Stimulated activated CD8-positive, alpha-beta memory T cell treated with anti-CD3 and anti-CD28 coated beads, Interleukin-12 subunit alpha, Interleukin-12 subunit beta, amount 100 ng/mL, for 24 hours (primary cell): ENCODE data around the gene SLC26A8.
"Not testable (repeated sequence)": the region's sequence is repeated elsewhere in the genome, so short reads cannot be mapped to it uniquely, and the experiment has no call there.

Experiments used
- DNase-seq: peaks from one replicate; pipeline ENCODE4 v3.0.0-alpha.2; 2020; ENCODE audit errors: extremely low read depth

SLC26A8 gene

GRCh38 chr6:36050947-36051710 lies 26.7 kb upstream of the SLC26A8 start:
- DNase-seq: no peak

- DNase-seq: no peak
Measured at GRCh38 chr6:36050305-36050704, 25.9 kb upstream of the SLC26A8 start.

GRCh38 chr6:36049582-36049981 lies 25.1 kb upstream of the SLC26A8 start:
- DNase-seq: no peak

- no peak for DNase-seq
Measured at GRCh38 chr6:36042618-36043260, 18.3 kb upstream of the SLC26A8 start.

DNA sequence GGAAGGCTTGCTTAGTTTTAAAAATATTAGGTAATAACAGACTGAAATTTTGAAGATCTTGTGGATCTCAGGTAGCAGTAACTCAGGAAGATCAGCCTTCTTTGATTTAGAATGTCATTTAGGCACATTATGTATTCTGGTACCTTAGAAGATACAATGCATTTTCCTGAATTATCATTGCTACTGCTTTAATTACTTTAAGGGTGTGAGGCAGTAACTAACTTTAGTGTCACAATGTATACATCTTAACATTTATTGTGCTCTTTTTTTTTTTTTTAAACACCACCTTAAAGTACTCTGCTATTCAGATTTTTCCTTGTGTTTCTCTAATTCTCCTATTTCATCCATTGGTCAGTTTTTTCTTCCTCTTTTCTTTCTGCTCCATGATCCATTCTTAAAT lies 16.5 kb upstream of the SLC26A8 start:
- DNase-seq: no peak

DNA sequence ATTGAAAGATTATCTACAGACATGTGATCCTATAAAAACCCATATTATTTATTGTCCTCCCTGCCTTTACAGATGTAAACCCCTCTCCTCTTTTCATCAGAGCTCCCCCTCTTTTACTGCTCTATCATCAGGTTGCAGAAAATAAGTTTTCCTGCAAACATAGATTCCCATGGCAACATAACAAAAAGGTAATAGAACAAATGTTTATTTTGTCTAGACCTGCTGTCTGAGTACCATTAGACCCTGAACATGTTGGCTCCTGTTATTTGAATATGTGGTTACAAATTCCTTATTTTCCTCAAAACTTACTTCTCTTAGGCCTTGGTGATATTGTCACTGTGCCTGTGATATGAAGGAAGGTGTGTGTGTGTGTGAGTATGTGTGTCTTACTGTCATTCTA lies 14.7 kb upstream of the SLC26A8 start:
- DNase-seq: no peak

GRCh38 chr6:36038120-36038876 lies 13.9 kb upstream of the SLC26A8 start:
- no peak for DNase-seq

DNA sequence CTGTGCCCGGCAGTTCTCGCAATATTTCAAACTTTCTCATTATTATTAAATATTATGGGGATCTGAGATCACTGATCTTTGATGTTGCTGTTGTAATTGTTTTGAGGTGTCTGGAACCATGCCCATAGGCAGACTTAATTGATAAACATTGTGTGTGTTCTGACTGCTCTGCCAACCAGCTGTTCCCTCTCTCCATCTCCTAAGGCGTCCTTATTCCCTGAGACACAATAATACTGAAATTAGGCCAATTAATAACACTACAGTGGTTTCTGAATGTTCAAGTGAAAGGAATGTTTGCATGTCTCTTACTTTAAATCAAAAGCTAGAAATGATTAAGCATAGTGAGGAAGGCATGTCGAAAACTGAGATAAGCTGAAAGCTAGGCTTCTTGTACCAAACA lies 10.8 kb upstream of the SLC26A8 start:
- no peak for DNase-seq

GRCh38 chr6:36034441-36034840 lies 10.0 kb upstream of the SLC26A8 start:
- no peak for DNase-seq

- DNase-seq: peak; percentile 20
Measured at GRCh38 chr6:36033935-36034334, 9.5 kb upstream of the SLC26A8 start.

- DNase-seq: not testable (repeated sequence)
Measured at GRCh38 chr6:36033144-36033543, 8.7 kb upstream of the SLC26A8 start.

DNA sequence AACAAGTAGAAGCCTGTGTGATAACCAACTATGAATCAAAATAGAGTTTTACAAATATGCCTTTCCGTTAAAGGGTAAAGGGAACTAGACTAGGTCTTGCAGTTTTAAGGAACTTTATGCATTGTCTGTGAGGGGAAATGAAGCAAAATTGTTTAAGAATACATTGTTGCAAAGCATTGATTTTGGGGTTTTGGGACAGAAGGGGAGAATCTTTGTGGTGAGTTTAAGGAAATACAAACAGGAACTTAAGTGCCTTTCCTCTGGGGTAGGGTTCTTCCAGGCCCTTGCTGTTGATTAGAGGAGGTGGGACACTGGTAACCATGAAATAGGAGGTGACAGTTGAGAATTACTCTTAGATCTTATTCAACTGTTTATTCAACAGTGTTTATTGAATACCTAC lies 7.8 kb upstream of the SLC26A8 start:
- DNase-seq: no peak

DNA sequence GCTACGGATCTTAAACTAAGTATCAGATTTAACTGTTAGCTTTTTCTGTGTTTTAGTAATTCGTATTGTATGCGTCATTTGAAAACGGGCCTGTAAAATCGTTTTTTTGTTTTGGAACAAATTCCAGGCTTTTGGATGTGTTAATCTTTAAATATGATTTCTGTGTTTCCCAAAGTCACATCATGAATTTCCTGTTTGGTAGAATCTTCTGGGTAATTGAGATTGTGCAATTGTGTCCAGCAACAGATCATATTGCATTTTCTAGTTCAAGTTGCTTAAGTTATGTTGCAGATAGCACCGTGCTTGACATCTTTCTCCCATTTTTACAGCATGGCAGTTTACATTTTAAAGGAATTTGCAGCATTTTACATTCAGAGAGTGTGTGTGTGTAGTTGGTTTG lies 5.0 kb upstream of the SLC26A8 start:
- no peak for DNase-seq

DNA sequence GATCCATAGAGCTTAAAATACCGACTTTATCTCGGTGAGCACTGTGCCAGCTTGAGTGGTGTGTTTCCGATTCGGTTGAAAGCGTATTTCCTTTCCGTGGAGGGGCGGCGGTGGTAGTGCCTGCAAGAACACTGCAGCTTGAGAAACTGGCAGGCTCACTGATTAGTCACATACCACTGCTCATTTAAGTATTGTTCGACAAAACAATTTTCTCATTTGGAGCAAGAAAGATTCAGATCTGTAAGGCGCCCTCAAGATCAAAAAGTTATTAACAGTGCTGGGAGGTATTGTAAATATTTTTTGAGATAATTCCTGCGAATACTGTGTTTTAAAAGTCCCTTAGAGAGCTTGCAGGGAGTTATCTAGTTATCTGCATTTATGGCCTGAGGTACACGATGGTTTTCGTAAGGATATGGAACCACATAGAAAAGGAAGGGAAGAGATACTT lies 4.5 kb upstream of the SLC26A8 start:
- peak; percentile 52 for DNase-seq

DNA sequence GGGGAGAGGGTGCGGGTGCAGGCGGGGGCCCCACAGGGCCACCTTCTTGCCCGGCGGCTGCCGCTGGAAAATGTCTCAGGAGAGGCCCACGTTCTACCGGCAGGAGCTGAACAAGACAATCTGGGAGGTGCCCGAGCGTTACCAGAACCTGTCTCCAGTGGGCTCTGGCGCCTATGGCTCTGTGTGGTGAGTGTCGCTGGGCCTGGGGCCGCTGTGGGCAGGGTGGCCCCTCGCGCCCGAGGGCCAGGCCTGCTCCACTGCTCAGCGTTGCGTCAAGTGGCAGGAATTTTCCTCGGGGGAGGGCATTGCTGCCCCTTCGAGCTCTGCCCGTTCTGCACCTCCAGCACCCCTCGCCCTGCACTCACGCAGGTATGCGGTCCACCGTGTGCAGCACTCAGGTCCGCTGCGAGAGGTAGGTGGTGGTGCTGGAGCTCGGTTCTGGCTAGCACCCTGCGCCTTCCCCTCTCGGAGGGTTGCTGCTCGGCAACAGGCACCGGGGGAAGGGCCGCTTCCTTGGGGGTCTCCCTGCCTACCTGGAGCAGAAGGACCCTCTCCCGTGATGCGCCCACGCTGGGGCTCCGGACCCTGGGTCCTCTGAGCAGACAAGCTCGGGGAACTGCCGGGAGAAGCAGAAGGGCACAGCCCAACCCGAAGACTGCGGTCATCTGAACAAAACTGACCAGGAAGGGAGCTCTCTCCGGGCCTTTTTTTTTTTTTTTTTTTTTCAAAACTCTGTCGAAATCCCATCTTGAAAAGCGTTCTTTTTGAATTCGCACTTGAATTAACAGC lies 3.8 kb upstream of the SLC26A8 start:
- peak; percentile 5 for DNase-seq

DNA sequence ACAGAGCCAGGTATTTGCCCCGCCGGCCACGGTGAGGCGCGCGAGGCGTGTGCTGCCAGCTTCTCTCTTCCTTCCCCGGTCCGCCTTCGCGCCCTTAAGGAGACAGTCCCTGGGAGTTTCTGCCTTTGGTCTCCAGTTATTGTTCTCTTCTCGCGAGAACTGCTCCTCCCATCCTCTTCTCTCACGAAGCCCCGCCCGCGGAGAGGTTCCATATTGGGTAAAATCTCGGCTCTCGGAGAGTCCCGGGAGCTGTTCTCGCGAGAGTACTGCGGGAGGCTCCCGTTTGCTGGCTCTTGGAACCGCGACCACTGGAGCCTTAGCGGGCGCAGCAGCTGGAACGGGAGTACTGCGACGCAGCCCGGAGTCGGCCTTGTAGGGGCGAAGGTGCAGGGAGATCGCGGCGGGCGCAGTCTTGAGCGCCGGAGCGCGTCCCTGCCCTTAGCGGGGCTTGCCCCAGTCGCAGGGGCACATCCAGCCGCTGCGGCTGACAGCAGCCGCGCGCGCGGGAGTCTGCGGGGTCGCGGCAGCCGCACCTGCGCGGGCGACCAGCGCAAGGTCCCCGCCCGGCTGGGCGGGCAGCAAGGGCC lies 3.2 kb upstream of the SLC26A8 start, which contains the start of gene MAPK14:
Gene MAPK14 (plus strand): TSS at position 308 of the 587 bp plus-strand sequence. CDS start 350 bp downstream, outside the sequence.
- peak; percentile 89 for DNase-seq

- DNase-seq: no peak
Measured at GRCh38 chr6:36025932-36026327, 1.5 kb upstream of the SLC26A8 start.

- no peak for DNase-seq
Measured at GRCh38 chr6:36025260-36025931, 955 bp upstream of the SLC26A8 start.

GRCh38 chr6:36020154-36020553 lies 4.3 kb downstream of the SLC26A8 start:
- no peak for DNase-seq

DNA sequence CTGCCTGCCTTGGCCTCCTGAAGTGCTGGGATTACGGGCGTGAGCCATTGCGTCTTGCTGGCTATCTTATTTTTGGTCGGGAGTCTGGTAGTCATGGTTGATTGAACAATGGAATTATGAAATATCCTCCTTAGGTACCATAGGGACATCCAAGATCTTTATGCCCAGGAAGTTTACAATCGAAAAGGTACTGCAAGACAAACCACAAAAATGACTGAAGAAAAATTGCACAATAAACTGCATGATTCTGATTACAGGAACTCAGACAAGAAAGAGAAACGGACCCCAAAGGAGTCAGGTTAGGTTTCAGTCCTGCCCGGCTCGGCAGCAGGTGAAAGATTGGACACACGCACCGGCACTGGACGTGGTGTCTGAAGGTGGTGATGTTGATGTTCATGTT lies 5.3 kb downstream of the SLC26A8 start:
- no peak for DNase-seq

GRCh38 chr6:36018339-36018738 lies 6.1 kb downstream of the SLC26A8 start:
- DNase-seq: no peak
